GM21390 (cell line): Measurements from ENCODE around the gene CCDC201.

Experiments used
- ATAC-seq: cut with Tn5 transposase; IDR thresholded peaks from one replicate; pipeline ENCODE4 v1.9.1; 2021; ENCODE audit not compliant: unreplicated experiment

CCDC201 gene

GRCh38 chr7:45893996-45894664, 21.2 kb upstream of the CCDC201 start:
- no peak for ATAC-seq

- no peak for ATAC-seq
Measured at GRCh38 chr7:45893374-45893995, 20.6 kb upstream of the CCDC201 start.

DNA sequence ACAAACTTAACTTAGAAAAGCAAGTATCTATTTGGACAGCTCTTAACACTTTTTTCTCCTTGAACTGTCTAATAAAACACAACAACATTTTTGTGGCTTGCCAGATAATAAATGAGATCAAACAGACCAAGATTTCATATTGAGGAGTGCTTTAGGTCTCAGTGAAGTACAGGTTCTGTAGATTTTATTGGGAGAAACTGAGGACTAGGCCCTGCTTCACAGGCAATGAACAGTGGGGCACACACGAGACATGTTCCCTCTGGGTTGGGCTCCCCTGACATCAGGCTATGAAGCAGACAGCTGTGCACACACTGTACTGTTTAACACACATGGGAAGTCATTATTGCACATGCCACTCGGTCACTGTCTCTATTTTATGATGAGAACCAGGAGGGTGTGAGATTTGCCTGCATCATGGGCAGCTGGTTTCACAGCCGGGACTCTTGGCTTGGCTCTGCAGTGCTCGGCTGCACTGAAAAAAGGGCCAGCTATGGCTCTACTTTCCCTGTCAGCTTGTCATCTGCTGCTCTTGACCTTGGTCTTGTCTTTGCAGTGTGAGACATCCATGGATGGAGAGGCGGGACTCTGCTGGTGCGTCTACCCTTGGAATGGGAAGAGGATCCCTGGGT, 19.6 kb upstream of the CCDC201 start:
- no peak for ATAC-seq

DNA sequence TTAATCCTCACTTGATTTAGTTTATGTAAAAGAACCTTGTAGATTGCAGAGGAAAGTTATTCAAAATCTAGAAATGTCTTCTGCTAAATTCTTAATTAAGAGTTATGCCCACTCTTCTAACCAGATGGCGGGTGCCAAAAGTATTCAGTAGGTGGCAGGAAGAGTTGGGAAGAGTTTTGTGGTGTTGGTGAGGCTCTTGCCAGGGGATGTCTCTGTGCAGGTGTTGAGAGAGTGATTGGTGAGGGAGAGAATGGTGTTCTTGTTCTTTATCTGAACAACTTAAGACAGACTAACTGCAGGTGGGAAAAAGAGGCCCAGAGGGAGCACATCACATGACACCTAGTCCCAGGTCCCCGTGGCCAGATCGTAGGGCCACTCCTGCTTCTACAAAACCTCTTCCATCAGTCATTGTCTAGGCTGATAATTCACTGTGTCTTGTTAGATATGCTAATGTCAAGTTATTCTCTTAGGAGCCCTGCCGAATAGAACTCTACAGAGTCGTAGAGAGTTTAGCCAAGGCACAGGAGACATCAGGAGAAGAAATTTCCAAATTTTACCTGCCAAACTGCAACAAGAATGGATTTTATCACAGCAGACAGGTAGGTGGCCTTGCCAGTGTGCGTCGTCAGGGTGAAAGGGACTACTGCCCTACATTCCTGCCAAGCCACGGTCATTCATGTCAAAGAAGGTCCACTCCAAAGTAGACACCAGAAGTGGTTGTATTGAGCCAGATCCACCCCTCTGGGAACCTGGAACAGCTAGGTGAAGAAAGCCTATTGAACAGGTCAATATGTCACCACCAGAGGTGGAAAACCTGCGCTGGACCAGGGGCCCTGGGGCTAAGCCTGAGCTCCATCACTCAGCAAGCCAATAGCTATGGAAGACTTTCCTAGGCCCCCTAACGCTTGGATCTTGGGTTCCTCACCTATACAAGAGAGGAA, 18.9 kb upstream of the CCDC201 start:
- no peak for ATAC-seq

GRCh38 chr7:45890902-45891461, 18.1 kb upstream of the CCDC201 start:
- no peak for ATAC-seq

GRCh38 chr7:45890125-45890901, 17.4 kb upstream of the CCDC201 start:
- ATAC-seq: no peak

GRCh38 chr7:45889367-45890067, 16.6 kb upstream of the CCDC201 start:
- no peak for ATAC-seq

DNA sequence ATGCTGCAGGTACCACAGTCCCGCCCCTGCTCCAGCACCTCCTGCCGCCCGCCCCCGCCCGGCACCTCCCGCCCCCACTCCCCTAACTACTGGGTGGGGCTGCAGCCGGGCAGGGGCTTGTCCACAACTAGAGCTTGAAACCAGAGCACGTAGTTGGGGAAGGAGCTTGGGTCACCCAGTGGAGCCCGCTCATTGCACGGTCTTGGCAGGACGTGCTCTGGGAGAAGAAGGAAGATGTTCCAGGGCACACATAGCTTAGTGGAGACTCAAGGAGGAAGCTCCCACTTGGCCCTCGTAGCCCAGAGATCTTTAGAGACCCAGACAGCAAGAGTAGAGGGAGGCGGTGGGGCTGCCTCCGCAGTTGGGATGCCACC, 16.1 kb upstream of the CCDC201 start:
- ATAC-seq: no peak

GRCh38 chr7:45888185-45888992, 15.5 kb upstream of the CCDC201 start, which contains the start of gene IGFBP1:
Gene IGFBP1, plus strand, starts transcription at chr7:45888488. Its CDS starts 165 bp downstream, at chr7:45888653.
- no peak for ATAC-seq

GRCh38 chr7:45886931-45887667, 14.2 kb upstream of the CCDC201 start:
- no peak for ATAC-seq

- ATAC-seq: no peak
Measured at GRCh38 chr7:45885264-45885882, 12.5 kb upstream of the CCDC201 start.

DNA sequence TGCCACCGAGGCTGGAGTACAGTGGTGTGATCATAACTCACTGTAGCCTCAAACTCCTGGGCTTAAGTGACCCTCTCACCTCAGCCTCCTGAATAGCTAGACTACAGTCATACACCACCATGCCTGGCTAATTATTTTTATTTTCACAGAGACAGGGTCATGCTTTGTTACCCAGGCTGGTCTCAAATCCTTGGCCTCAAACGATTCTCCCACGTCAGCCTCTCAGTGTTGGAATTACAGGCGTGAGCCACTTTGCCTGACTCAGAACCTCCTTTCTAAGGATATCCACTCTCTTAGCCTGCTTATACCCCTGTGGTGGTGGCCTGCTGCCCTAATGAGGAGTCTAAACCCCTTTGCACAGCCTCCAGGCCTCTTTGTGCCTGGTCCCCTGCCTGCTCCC, 11.3 kb upstream of the CCDC201 start:
- ATAC-seq: no peak

DNA sequence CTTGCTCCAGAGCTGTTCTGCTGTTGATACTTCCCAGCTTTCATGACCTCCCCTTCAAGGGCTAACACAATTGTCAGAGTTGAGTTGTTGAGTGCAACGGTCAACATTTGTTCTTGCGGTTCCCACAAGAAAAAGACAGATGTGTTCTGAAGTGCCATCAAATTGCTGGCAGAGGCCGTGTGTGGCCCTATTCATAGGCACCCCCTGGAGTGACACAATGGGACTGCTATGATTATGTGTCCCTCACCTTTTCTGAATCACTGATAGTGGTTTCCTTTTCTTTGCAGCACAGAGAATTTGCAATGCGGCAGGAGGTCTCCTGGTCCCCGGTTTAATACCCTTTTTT, 9.6 kb upstream of the CCDC201 start:
- no peak for ATAC-seq

- no peak for ATAC-seq
Measured at GRCh38 chr7:45881759-45882464, 9.0 kb upstream of the CCDC201 start.

DNA sequence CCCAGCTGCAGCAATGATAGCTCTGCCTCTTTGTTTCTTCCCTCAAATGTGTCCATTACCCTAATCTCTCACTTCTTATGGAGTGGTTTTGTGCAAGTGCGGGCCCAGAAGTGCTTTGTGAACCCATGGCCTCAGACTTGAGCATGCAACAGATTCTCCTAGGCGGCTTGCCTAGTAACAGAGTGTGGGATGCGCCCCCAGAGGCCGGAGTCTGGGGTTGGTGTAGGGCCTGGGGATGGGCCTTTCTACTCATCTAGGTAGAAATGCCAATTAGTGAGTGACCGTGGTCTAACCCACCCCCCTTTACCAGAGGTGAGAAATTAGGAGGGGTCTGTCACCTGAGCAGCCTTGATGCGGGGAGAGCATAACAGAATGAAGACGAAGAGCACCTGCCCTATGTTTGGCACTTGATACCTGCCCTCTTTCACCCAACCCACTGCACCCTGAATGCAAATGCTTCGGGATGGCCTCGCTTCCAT, 8.4 kb upstream of the CCDC201 start:
- no peak for ATAC-seq

- no peak for ATAC-seq
Measured at GRCh38 chr7:45880433-45880860, 7.6 kb upstream of the CCDC201 start.
